Colonic mucosa (tissue), 4 donors: ENCODE measurements around the gene TPPP3. TPM values are rescaled to one million over a fixed set of nuclear protein-coding genes. Genes with fewer than 3 reads are reported as not detected.

Experiments used
- DNase-seq: peaks from one replicate; pipeline ENCODE4 v3.0.0-alpha.2; 2020
- H3K27ac ChIP-seq: fragments of 200-600 bp; one replicate; pipeline ENCODE4 v1.8.0; 2021
- H3K27me3 ChIP-seq: fragments of 200-600 bp; one replicate; pipeline ENCODE4 v1.8.0; 2021
- H3K36me3 ChIP-seq: fragments of 200-600 bp; one replicate; pipeline ENCODE4 v1.8.0; 2021
- H3K4me1 ChIP-seq: fragments of 200-600 bp; one replicate; pipeline ENCODE4 v1.8.0; 2021; ENCODE audit warnings: mild to moderate bottlenecking
- H3K4me3 ChIP-seq: fragments of 200-600 bp; one replicate; pipeline ENCODE4 v1.8.0; 2021
- H3K9ac ChIP-seq, 2 donors: one replicate each; pipeline ENCODE4 v1.7.0; 2013; ENCODE audit warnings: control low read depth in 2 of 2, low read depth in 2 of 2, low read length in 2 of 2
- H3K9me3 ChIP-seq: fragments of 200-600 bp; one replicate; pipeline ENCODE4 v1.8.0; 2021
- intact Hi-C: fragments of 100-400 bp; cut with DNase I; formaldehyde crosslinking; loops from one replicate; pipeline ENCODE4 v1.14.1; 2022
- total RNA-seq, 2 donors: library from RNA; stranded (reverse); fragmentation: NEBNext Ultra II Directional in 1 of 2; extraction: Animal tissue kit (Norgen Biotek cat#: 25700) in 1 of 2; gene quantifications; one replicate each; pipeline ENCODE4 v1.2.1, GENCODE V29; 2021
- TF ChIP-seq, protein P1 (sequence below): fragments of 200-600 bp; IDR thresholded peaks from one replicate; pipeline ENCODE4 v1.8.0; 2022; ENCODE audit warnings: antibody characterized with exemption, mild to moderate bottlenecking
- donor health status: healthy.
- donor health status: DM: no; HTN: no; CAD: no.
- donor health status: DM: no; HTN: no; CAD: no.

TPPP3 gene
- total RNA-seq, 2 donors from 2014 or later, result 3.7 to 12.3 TPM

DNA sequence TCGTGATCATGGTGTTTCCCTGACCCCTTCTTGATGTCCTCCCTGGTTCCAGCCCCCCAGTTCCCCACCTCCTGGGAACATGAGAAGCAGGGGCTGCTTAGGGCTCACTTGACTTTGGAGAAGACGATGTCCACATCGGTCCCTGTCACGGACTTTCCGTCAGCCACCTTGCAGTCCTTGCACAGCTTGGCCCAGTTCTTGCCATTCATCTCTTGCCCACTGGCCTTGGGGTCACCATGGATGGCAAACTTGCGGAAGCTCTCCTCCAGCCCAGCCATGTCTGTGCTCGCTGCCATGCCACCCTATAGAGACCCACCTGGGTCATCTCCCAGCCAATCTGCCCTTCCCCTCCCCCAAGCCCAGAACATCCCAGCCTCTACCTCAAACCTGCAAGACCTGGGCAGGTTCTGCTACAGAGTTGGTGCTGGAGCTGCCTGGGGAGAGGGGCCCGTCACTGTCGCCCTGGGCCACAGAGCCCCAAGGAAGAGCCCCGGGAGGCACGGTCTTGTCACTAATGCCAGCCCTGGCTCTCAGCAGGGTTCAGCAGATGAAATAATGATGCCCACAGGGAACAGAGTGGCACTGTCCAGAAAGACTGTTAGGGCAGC is 2.4 kb downstream of the TPPP3 start:
- Histone ChIP-seq H3K9ac (no peak overlapping the region), H3K4me1 (peaks cover 13% of the 10 kb centered on the region), H3K27me3 (peaks cover 7% of the 10 kb centered on the region), H3K9me3 (no peaks in the 10 kb centered on the region), H3K36me3 (no peaks in the 10 kb centered on the region), H3K4me3 (no peak overlapping the region), H3K27ac (no peak overlapping the region)
- intact Hi-C loops, result loop anchor here (10.0 kb wide), 1 partner anchor 46 kb away; no protein-coding TSS in a partner anchor
- TF ChIP-seq, protein P1, sequence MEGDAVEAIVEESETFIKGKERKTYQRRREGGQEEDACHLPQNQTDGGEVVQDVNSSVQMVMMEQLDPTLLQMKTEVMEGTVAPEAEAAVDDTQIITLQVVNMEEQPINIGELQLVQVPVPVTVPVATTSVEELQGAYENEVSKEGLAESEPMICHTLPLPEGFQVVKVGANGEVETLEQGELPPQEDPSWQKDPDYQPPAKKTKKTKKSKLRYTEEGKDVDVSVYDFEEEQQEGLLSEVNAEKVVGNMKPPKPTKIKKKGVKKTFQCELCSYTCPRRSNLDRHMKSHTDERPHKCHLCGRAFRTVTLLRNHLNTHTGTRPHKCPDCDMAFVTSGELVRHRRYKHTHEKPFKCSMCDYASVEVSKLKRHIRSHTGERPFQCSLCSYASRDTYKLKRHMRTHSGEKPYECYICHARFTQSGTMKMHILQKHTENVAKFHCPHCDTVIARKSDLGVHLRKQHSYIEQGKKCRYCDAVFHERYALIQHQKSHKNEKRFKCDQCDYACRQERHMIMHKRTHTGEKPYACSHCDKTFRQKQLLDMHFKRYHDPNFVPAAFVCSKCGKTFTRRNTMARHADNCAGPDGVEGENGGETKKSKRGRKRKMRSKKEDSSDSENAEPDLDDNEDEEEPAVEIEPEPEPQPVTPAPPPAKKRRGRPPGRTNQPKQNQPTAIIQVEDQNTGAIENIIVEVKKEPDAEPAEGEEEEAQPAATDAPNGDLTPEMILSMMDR, result no peak
- DNase-seq, result no peak

DNA sequence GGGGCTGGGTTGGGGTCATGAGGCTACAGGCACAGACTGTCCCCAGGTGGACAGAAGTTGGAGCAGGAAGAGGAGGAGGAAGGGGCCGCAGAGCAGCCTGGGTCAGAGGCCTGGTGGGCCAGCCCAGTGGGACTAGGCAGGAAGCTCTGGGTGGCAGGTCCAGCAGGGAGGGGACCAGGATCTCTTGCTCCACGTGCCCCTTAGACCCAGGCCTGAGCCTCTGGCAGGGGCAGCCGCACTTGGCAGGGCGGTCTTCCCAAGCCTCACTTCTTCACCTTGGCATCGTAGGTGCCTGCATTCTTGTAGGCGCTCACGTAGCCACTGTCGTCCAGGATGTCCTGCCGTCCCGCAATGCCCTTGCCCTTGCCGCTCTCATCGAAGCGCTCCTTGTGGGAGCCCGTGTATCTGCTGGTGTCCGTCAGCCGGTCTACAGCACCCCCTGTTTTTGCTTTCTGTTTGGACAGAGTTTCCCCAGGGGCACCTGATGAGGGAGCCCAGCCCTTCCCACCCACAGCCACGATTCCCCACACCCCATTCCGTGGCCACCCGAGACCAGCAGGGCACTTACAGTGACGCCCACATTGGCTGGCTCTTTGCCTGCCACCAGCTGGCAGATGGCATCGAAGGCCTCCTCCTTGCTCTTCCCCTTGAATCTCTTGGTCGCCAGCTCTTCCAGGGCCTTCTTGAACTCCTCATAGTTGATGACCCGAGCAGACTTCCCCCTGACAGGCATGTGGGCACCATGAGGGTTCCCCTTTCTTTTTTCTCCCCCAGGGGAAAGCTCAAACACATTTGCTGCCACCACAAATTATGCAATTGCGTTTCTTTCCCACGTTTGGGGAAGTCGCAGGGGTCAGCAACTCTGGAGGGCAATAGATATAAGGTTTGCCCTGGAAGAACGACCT is 3.1 kb downstream of the TPPP3 start:
- no peak overlapping the region for H3K4me3 ChIP-seq
- no peak for DNase-seq
- H3K27me3 ChIP-seq, result peaks cover 7% of the 10 kb centered on the region
- no peaks in the 10 kb centered on the region for H3K9me3 ChIP-seq
- no peaks in the 10 kb centered on the region for H3K36me3 ChIP-seq
- no peak overlapping the region for H3K27ac ChIP-seq
- no peak overlapping the region for H3K9ac ChIP-seq
- intact Hi-C loops, result loop anchor here (10.0 kb wide), 1 partner anchor 45 kb away; no protein-coding TSS in a partner anchor
- TF ChIP-seq, protein P1, result no peak
- peaks cover 12% of the 10 kb centered on the region for H3K4me1 ChIP-seq

DNA sequence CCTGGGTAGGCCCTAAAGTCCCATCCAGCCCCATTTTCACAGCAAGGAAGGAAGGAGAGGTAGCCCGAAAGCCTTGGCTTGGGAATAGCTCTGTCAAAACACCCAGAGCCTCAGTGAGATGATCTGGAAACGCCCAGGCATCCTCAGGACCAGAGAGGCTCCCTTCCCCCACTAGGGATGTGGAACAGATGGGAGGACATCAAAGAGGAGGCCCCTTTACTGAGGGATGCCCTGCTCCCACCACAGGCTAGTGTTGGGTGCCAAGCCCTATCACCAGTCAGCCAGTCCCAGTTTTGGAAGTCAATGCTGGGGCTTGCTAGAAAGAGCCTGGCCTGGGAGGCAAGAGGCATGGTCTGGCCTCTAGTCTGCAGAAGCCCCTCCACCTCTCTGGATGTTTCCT is 4.7 kb downstream of the TPPP3 start:
- TF ChIP-seq, protein P1, result no peak
- Histone ChIP-seq H3K4me1 (peaks cover 6% of the 10 kb centered on the region), H3K9me3 (no peaks in the 10 kb centered on the region), H3K9ac (no peak overlapping the region), H3K27me3 (peaks cover under 1% of the 10 kb centered on the region), H3K4me3 (no peak overlapping the region), H3K27ac (no peak overlapping the region), H3K36me3 (no peaks in the 10 kb centered on the region)
- intact Hi-C loops, result no loop called here
- DNase-seq, result no peak

DNA sequence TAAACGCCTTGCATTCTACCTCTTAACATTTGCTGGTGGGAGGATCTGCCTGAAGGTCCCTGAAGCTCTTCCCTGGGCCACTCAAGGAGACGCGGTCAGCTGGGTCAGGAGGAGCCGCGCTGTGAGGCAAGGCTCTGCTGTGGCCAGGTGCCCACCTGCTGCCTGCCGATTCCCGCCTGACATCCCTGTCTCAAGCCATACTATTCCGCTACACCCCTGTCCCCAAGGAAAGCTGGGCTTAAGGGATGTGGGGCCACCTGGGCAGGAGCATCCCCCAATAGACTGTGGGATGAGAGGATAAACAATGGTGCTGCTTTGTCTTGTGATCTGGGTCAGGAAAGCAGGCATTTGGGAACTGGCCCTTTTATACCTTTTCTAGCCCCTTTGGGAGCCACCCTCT is 5.1 kb downstream of the TPPP3 start:
- DNase-seq, result no peak
- H3K4me1 ChIP-seq, result peaks cover 5% of the 10 kb centered on the region
- TF ChIP-seq, protein P1, result no peak

DNA sequence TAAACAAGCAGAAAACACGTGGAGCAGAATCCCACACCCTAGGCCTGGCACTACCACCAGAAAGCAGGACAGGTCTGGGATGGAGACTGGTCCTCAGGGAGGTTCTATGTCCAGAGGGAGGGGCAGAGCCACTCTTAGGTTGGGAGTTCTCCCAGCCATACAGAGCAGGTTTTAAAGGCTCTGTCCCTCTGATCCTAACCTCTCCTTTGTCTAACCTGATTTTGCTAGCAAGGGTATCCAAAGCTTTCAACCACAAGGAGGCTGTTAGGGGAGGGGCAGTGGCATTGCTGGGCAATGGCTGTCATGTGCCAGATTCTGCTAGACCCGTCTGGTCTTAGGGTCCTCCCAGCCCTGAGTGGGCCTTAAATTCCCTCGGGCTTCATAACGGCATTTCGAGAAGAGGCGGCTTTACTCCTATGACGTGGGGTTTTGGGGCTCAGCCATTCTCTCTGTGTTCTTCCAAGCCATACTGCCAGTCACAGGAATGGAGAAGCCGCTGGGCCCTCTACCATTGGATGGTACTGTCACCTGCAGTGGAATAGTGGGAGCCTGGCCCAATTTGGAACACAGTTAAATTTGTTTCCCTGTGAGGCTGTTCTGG is 5.7 kb downstream of the TPPP3 start:
- no peaks in the 10 kb centered on the region for H3K9me3 ChIP-seq
- TF ChIP-seq, protein P1, result no peak
- intact Hi-C loops, result no loop called here
- H3K27ac ChIP-seq, result no peak overlapping the region
- no peak overlapping the region for H3K4me3 ChIP-seq
- H3K27me3 ChIP-seq, result no peaks in the 10 kb centered on the region
- H3K9ac ChIP-seq, result no peak overlapping the region
- DNase-seq, result no peak
- H3K4me1 ChIP-seq, result no peaks in the 10 kb centered on the region
- H3K36me3 ChIP-seq, result no peaks in the 10 kb centered on the region

More for the DNA sequence above, 5.1 kb downstream of the TPPP3 start:
- H3K4me3 ChIP-seq, result no peak overlapping the region
- H3K36me3 ChIP-seq, result no peaks in the 10 kb centered on the region
- H3K9me3 ChIP-seq, result no peaks in the 10 kb centered on the region
- no peak overlapping the region for H3K9ac ChIP-seq
- intact Hi-C loops, result no loop called here
- no peaks in the 10 kb centered on the region for H3K27me3 ChIP-seq
- no peak overlapping the region for H3K27ac ChIP-seq
